ENCODE data around the gene DPYSL4. TPM values are rescaled to one million over a fixed set of nuclear protein-coding genes. Genes with fewer than 3 reads are reported as not detected.

Gene DPYSL4
- total RNA-seq, 6 donors from 2014 or later: 0.11 to 2.2 (median 0.79) TPM; not detected in 1

DNA sequence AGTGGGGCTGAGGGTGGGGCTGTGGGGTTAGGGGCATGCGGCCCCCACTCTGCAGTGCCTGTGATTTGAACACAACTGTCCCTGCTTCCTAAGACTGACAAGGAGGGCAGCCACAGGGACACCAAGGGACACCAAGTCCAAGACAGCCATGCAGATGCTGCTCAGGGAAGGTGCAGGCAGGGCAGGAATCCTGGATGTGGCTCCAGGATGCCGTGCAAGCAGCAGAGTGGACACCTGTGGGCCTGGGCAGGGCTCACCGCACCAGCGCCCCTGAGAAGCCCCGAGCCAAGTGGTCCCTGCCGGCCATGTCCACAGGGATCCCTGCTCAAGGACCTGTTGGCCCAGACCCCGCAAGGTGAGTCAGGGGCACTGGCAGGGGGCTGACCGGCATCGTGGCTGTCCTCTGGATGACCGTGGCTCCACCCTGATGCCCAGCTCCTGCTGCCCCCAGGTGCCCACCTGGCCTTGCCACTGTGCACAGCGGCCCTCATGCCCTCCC lies 62.5 kb downstream of the DPYSL4 start:
- 56 to 74% methylated on average over 3 of the region's 11 CpGs for WGBS, 2 donors
- no peak for ATAC-seq (ENCODE audit: low FRiP score in 2 of 2)
- DNase-seq: no peak

DNA sequence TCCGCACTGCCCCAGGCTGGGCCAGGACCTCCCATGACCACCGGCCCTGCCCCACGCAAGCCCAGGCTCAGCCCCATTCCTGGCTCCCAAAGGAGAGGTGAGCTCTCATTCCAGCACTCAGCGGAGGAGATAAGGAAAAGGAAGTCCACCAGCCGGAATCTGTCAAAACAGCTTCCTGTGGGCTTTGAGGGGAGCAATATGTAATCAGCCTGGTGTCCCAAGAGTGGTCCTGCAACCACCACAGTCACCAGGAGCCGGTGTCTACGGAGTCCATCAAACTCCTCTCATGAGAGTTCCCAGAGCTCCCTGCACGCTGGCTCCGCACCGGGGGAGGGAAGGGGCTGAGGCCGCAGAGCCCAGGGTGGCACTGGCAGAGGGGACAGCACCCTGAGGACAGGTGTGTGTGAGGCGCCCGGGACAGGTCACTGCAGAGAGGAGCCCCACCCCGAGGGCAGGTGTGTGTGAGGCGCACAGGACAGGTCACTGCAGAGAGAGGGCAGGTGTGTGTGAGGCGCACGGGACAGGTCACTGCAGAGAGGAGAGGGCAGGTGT lies 63.2 kb downstream of the DPYSL4 start:
- H3K36me3 ChIP-seq: no peaks in the 10 kb centered on the region
- no peaks in the 10 kb centered on the region for H3K27me3 ChIP-seq
- ATAC-seq (ENCODE audit: low FRiP score in 2 of 2): no peak
- no peak overlapping the region for H3K4me3 ChIP-seq
- H3K27ac ChIP-seq: no peak overlapping the region
- no peak for TF ChIP-seq POLR2A (IDR thresholded peaks at IDR 0.05)
- TF ChIP-seq CTCF (IDR thresholded peaks at IDR 0.05): no peak
- no peak for TF ChIP-seq POLR2AphosphoS5 (IDR thresholded peaks at IDR 0.05)
- TF ChIP-seq EP300 (IDR thresholded peaks at IDR 0.05): no peak
- peaks cover 0 to 20% (median 2%) of the 10 kb centered on the region in 4 donors for H3K4me1 ChIP-seq
- WGBS, 2 donors: 71 to 77% methylated on average over 6 to 17 of the region's 17 CpGs
- DNase-seq: peak in 1 of 2 donors; percentile 70
- H3K9me3 ChIP-seq: no peaks in the 10 kb centered on the region

More for the DNA sequence above, 62.5 kb downstream of the DPYSL4 start:
- Histone ChIP-seq H3K27ac (no peak overlapping the region), H3K27me3 (no peaks in the 10 kb centered on the region), H3K4me3 (peak overlapping the region in 1 of 4 donors; percentile 34), H3K36me3 (no peaks in the 10 kb centered on the region), H3K4me1 (peaks cover 0 to 17% (median 2%) of the 10 kb centered on the region in 4 donors), H3K9me3 (no peaks in the 10 kb centered on the region)
- TF ChIP-seq POLR2A (IDR thresholded peaks at IDR 0.05): no peak
- TF ChIP-seq EP300 (IDR thresholded peaks at IDR 0.05): no peak
- TF ChIP-seq CTCF (IDR thresholded peaks at IDR 0.05): no peak
- TF ChIP-seq POLR2AphosphoS5 (IDR thresholded peaks at IDR 0.05): no peak

DNA sequence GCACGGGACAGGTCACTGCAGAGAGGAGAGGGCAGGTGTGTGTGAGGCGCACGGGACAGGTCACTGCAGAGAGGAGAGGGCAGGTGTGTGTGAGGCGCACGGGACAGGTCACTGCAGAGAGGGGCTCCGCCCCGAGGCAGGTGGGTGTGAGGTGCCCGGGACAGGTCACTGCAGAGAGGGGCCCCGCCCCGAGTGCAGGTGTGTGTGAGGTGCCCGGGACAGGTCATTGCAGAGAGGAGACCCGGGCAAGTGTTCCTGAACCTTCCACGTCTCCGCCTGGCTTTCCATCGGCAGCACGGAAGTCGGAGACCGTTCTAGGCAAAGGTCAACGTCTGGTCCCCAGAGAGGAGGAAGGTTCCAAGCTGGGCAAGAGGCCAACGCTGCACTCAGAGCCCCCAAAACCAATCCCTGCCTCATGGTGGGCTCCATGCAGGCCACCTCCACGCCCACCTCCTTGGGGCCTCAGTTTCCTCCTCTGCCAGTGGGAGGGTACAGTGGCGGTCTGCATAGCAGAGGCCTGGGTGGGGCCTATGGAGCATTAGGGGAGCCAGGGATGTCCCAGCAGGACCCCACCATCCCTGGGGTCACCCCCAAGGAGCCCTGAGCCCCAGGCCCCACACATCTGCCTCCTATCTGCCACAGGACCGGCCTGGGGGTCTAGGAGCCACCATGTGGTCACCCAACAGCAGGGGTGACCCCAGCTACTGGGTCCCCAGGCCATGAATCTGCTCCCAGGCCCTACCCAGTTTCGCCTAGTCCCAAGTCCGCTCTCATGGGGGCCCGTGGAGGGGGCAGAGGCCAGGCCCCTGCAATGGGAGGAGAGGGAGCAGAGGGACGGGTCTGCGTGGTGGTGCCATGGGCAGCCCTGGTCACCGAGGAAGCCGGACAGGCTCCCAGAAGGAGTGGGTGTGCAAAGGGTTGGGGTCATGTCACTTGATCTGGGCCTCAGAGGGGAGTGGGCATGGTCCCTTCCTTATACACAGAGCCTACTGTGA lies 64.0 kb downstream of the DPYSL4 start:
- Histone ChIP-seq H3K36me3 (no peaks in the 10 kb centered on the region), H3K4me1 (peaks cover 0 to 28% (median 2%) of the 10 kb centered on the region in 4 donors), H3K27ac (no peak overlapping the region), H3K9me3 (no peaks in the 10 kb centered on the region), H3K27me3 (no peaks in the 10 kb centered on the region), H3K4me3 (no peak overlapping the region)
- WGBS, 2 donors: 85 to 86% methylated on average over 18 to 29 of the region's 30 CpGs
- ATAC-seq (ENCODE audit: low FRiP score in 2 of 2): no peak
- peak in 1 of 2 donors; percentile 50 for DNase-seq
- TF ChIP-seq CTCF (IDR thresholded peaks at IDR 0.05) (no peak), POLR2AphosphoS5 (IDR thresholded peaks at IDR 0.05) (no peak), POLR2A (IDR thresholded peaks at IDR 0.05) (no peak), EP300 (IDR thresholded peaks at IDR 0.05) (no peak)

DNA sequence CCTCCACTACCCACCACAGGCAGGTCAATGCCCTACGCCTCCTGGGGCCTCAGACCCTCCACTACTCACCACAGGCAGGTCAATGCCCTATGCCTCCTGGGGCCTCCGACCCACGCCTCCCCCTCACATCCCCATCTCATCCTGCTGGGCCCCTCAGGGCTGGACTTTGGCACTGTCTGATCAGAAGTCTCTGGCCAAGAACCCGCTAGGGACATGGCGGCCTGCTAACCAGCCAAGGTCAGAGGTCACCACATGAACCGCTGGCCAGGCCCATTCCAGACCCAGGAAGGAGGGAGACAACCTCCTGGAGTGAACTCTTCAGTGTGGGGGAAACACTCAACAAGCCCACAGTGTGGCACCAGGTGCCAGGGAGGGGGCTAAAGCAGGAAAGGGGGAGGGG lies 65.2 kb downstream of the DPYSL4 start:
- no peak for TF ChIP-seq POLR2AphosphoS5 (IDR thresholded peaks at IDR 0.05)
- TF ChIP-seq POLR2A (IDR thresholded peaks at IDR 0.05): no peak
- no peak for TF ChIP-seq CTCF (IDR thresholded peaks at IDR 0.05)
- Histone ChIP-seq H3K36me3 (no peaks in the 10 kb centered on the region), H3K27me3 (no peaks in the 10 kb centered on the region), H3K27ac (no peak overlapping the region), H3K9me3 (no peaks in the 10 kb centered on the region), H3K4me1 (peaks cover 0 to 37% (median 2%) of the 10 kb centered on the region in 4 donors), H3K4me3 (no peak overlapping the region)
- no peak for ATAC-seq (ENCODE audit: low FRiP score in 2 of 2)
- no peak for DNase-seq
- WGBS, 2 donors: 96 to 100% methylated on average over 6 of the region's 6 CpGs

All from upper lobe of left lung (tissue), 6 donors.